Calu3 (cell line): ENCODE data around the gene KLHL2. TPM values are rescaled to one million over a fixed set of nuclear protein-coding genes. Genes with fewer than 3 reads are reported as not detected.

Experiments used
- BruUV-seq: library from RNA; stranded (reverse); fragments of 400-500 nt; replicated peaks from 2 replicates; lab custom pipeline; 2021; lab: Mats Ljungman, UMichigan
- CTCF ChIA-PET: fragments of 300-600 bp; sonication (Branson Sonifier 250); formaldehyde crosslinking; loops from one replicate; lab custom pipeline; 2022; ENCODE audit warnings: antibody characterized with exemption; lab: Charles Lee
- DNase-seq: peaks from one replicate; pipeline ENCODE4 v3.0.0; 2022
- H3K27ac Mint-ChIP-seq: one replicate; pipeline ENCODE4 v1.8.0; 2022; ENCODE audit warnings: mixed read lengths; ENCODE audit not compliant: unreplicated experiment
- H3K27me3 Mint-ChIP-seq: one replicate; pipeline ENCODE4 v1.8.0; 2022; ENCODE audit warnings: mixed read lengths; ENCODE audit not compliant: unreplicated experiment
- H3K36me3 Mint-ChIP-seq: one replicate; pipeline ENCODE4 v1.8.0; 2022; ENCODE audit warnings: mild to moderate bottlenecking, moderate library complexity, mixed read lengths; ENCODE audit not compliant: insufficient read depth, unreplicated experiment
- H3K4me1 Mint-ChIP-seq: one replicate; pipeline ENCODE4 v1.8.0; 2022; ENCODE audit warnings: mild to moderate bottlenecking, low read depth, mixed read lengths; ENCODE audit not compliant: unreplicated experiment
- H3K4me3 Mint-ChIP-seq: one replicate; pipeline ENCODE4 v1.8.0; 2022; ENCODE audit warnings: mild to moderate bottlenecking, low read depth, moderate library complexity, mixed read lengths; ENCODE audit not compliant: unreplicated experiment
- H3K9me3 Mint-ChIP-seq: one replicate; pipeline ENCODE4 v1.8.0; 2022; ENCODE audit warnings: low read depth, mixed read lengths; ENCODE audit not compliant: unreplicated experiment
- intact Hi-C: fragments of 100-400 bp; cut with micrococcal nuclease; formaldehyde crosslinking; loops from one replicate; pipeline ENCODE4 v1.10.0; 2022; ENCODE audit not compliant: unreplicated experiment
- total RNA-seq: library from RNA; stranded (reverse); gene quantifications from 2 replicates; pipeline ENCODE4 v1.2.3, GENCODE V29; 2022
- TF ChIP-seq, protein P1 (sequence below): fragments of 200-600 bp; IDR thresholded peaks from one replicate; pipeline ENCODE4 v1.8.0; 2022; ENCODE audit warnings: antibody characterized with exemption; ENCODE audit not compliant: unreplicated experiment

KLHL2 gene
- total RNA-seq, 1 experiment from 2014 or later: 12.9 TPM

DNA sequence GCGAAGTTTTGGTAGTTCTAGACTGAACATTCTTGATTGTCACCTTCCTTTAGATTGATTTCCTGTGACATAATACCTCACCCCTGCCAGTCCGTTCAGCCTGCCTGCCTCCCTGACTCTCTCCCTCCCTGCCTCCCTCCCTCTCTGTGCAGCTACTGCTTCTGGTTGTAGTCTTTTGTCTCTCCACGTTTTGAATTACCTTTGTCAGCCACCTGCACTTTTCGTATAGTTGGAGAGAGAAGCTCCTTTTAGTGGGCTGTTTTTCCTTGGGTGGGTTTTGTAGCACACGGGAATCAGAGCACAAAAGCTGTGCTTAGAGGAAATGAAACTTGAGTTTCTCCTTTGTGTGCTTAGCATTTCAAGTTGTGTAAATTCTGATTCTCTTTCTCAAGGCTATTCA, 87.5 kb downstream of the KLHL2 start:
- Mint-ChIP-seq H3K4me3 (no peak overlapping the region), H3K36me3 (peaks cover 7% of the 10 kb centered on the region), H3K27me3 (no peaks in the 10 kb centered on the region), H3K9me3 (no peaks in the 10 kb centered on the region), H3K27ac (no peak overlapping the region), H3K4me1 (no peaks in the 10 kb centered on the region)
- intact Hi-C loops: no loop called here
- CTCF ChIA-PET: no interaction called here
- TF ChIP-seq, protein P1, sequence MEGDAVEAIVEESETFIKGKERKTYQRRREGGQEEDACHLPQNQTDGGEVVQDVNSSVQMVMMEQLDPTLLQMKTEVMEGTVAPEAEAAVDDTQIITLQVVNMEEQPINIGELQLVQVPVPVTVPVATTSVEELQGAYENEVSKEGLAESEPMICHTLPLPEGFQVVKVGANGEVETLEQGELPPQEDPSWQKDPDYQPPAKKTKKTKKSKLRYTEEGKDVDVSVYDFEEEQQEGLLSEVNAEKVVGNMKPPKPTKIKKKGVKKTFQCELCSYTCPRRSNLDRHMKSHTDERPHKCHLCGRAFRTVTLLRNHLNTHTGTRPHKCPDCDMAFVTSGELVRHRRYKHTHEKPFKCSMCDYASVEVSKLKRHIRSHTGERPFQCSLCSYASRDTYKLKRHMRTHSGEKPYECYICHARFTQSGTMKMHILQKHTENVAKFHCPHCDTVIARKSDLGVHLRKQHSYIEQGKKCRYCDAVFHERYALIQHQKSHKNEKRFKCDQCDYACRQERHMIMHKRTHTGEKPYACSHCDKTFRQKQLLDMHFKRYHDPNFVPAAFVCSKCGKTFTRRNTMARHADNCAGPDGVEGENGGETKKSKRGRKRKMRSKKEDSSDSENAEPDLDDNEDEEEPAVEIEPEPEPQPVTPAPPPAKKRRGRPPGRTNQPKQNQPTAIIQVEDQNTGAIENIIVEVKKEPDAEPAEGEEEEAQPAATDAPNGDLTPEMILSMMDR: no peak
- DNase-seq: no peak
- BruUV-seq: no TSS peak

DNA sequence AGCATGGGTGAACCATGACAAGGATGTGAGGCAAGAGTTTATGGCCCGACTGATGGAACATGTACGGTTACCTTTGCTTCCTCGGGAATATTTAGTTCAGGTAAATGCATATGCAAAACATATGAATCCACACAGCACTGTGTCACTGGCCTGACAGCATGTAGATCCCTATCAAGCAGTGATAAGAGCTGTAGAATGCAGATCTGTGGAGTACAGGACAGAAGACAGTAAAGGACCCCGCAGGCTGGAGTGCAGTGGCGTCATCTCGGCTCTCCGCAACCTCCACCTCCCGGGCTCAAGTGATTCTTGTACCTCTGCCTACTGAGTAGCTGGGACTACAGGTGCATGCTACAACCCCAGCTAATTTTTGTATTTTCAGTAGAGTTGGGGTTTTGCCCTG, 90.3 kb downstream of the KLHL2 start:
- TF ChIP-seq, protein P1: no peak
- DNase-seq: no peak
- Mint-ChIP-seq H3K27ac (no peak overlapping the region), H3K9me3 (no peaks in the 10 kb centered on the region), H3K4me3 (no peak overlapping the region), H3K4me1 (peaks cover 8% of the 10 kb centered on the region), H3K27me3 (no peaks in the 10 kb centered on the region), H3K36me3 (peaks cover 7% of the 10 kb centered on the region)
- CTCF ChIA-PET: no interaction called here
- intact Hi-C loops: no loop called here
- BruUV-seq: no TSS peak

DNA sequence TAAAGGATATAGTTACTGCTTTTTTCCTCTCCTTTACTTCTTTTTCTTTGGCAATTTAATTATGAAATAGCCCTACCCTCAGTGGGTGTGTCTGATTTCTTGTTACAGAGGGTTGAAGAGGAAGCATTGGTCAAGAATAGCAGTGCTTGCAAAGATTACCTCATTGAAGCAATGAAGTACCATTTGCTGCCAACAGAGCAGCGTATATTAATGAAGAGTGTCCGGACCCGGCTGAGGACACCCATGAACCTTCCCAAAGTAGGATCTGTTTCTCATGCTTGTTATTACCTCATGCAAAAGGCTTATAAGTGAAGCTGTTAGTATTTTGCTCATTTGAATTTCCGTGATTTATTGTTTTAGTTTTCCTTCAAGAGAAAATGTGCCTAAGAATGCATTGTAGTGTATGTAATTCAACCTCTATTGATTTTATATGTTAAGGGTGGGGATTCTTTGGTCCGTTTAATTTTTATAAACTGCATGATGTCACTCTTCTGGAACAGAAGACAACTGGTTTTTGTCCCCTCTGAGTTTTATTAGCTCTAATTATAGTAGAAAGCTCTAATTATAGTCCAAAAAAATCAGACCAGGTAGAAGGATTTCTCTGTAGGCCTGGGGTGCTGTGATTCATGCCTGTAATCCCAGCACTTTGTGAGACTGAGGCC, 92.2 kb downstream of the KLHL2 start:
- no peak for DNase-seq
- Mint-ChIP-seq H3K36me3 (peaks cover 7% of the 10 kb centered on the region), H3K27me3 (no peaks in the 10 kb centered on the region), H3K27ac (no peak overlapping the region), H3K4me3 (no peak overlapping the region), H3K4me1 (peaks cover 8% of the 10 kb centered on the region), H3K9me3 (no peaks in the 10 kb centered on the region)
- intact Hi-C loops: no loop called here
- CTCF ChIA-PET: no interaction called here
- BruUV-seq: no TSS peak
- TF ChIP-seq, protein P1: no peak

DNA sequence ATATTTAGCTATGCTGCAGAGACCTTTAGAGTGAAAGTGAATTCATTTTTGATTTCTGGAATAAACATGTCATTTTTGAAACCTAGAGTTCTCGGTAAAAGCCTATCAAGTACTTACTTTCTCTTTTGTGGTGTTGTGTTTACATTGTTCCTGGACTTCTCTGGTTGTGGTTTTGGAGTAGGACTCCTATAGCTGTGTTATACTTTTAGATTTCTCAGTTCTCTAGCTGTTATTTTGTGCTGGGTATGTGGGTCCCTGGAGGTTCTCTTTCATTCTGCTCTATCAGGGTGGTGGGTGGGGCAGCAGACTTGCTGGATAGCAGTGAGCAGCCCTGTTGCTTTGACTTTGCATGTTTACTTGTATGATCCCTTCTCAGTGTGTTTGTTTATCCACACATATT, 94.5 kb downstream of the KLHL2 start:
- intact Hi-C loops: no loop called here
- H3K27ac Mint-ChIP-seq: peak overlapping the region; percentile 25

More for the DNA sequence above, 94.5 kb downstream of the KLHL2 start:
- Mint-ChIP-seq H3K4me1 (peaks cover 8% of the 10 kb centered on the region), H3K4me3 (peak overlapping the region; percentile 68), H3K9me3 (no peaks in the 10 kb centered on the region), H3K27me3 (no peaks in the 10 kb centered on the region), H3K36me3 (peaks cover 7% of the 10 kb centered on the region)
- DNase-seq: no peak
- TF ChIP-seq, protein P1: no peak
- BruUV-seq: no TSS peak
- CTCF ChIA-PET: no interaction called here
